Measurements from ENCODE around the gene PRDM1.

- TF ChIP-seq POLR2A (IDR thresholded peaks at IDR 0.05) (no peak), CTCF (IDR thresholded peaks at IDR 0.05) (no peak)
Measured at GRCh38 chr6:106085984-106086813, at the start of gene PRDM1.
